Transverse colon (tissue), 4 donors: ENCODE data around the gene RALGAPA1. TPM values are rescaled to one million over a fixed set of nuclear protein-coding genes. Genes with fewer than 3 reads are reported as not detected.
A peak's percentile ranks its signal among the peaks of the same experiment; 100 is the strongest.

Experiments
- DNase-seq: peaks from one replicate; pipeline ENCODE4 v3.0.0-alpha.2; 2019
- H3K27ac ChIP-seq, 4 donors: fragments of 200-600 bp; sonication (generic); 2 replicates each; pipeline ENCODE4 v1.5.1; 2016 to 2018; ENCODE audit warnings: inconsistent platforms in 4 of 4
- H3K27me3 ChIP-seq: fragments of 200-600 bp; sonication (generic); 2 replicates; pipeline ENCODE4 v1.5.1; 2017; ENCODE audit warnings: inconsistent platforms
- H3K36me3 ChIP-seq, 4 donors: fragments of 200-600 bp; sonication (generic); 2 replicates each; pipeline ENCODE4 v1.5.1; 2017 to 2019; ENCODE audit warnings: inconsistent platforms in 4 of 4
- H3K4me1 ChIP-seq, 4 donors: fragments of 200-600 bp; sonication (generic); 2 replicates each; pipeline ENCODE4 v1.5.1; 2017 to 2020; ENCODE audit warnings: inconsistent platforms in 4 of 4
- H3K4me3 ChIP-seq, 4 donors: fragments of 200-600 bp; sonication (generic); 1 replicate in 1 of 4; 2 replicates in 3 of 4; pipeline versions ENCODE4 v1.5.1 to v1.6.1; 2017 to 2019; ENCODE audit warnings: inconsistent platforms in 4 of 4
- H3K9me3 ChIP-seq, 2 donors: fragments of 200-600 bp; sonication (generic); 2 replicates each; pipeline ENCODE4 v1.5.1; 2017 to 2019; ENCODE audit warnings: inconsistent platforms in 2 of 2
- CTCF ChIP-seq, 5 experiments: fragments of 200-600 bp in 3 of 5; fragments of 450-650 bp in 2 of 5; sonication (generic) in 3 of 5; IDR thresholded peaks; 1 replicate in 2 of 5; 2 replicates in 3 of 5; pipeline ENCODE4 v1.5.1; 2016 to 2017; ENCODE audit warnings: antibody characterized with exemption in 5 of 5, inconsistent platforms in 3 of 5, mild to moderate bottlenecking in 2 of 5, moderate library complexity in 1 of 5
- EP300 ChIP-seq: sonication (generic); formaldehyde crosslinking; IDR thresholded peaks from one replicate; pipeline ENCODE4 v1.6.1; 2017; ENCODE audit warnings: antibody characterized with exemption, low read depth
- POLR2A ChIP-seq: fragments of 450-650 bp; IDR thresholded peaks from one replicate; pipeline ENCODE4 v1.6.1; 2016; ENCODE audit warnings: antibody characterized with exemption, mild to moderate bottlenecking, moderate library complexity
- POLR2AphosphoS5 ChIP-seq, 3 donors: sonication (generic); formaldehyde crosslinking; IDR thresholded peaks; one replicate each; pipeline ENCODE4 v1.6.1; 2016; ENCODE audit warnings: antibody characterized with exemption in 3 of 3
- WGBS, 2 donors: methylation state at CpG; one replicate each; pipeline ENCODE4 v1.1.5; 2018; ENCODE audit warnings: low coverage in 1 of 2; 5-methylcytosine and 5-hydroxymethylcytosine counted together
- in situ Hi-C, 4 donors: fragments of 200-750 bp; cut with MboI; loops; one replicate each; pipeline versions ENCODE4 v1.15.0 to v1.15.1; 2017; ENCODE audit warnings: low sequenced_read_pairs in 3 of 4, low pct_ligation_motif_present in 1 of 4, low pct_unique_long_range_greater_than_20kb in 1 of 4
- intact Hi-C: fragments of 100-400 bp; cut with DNase I; formaldehyde crosslinking; loops from one replicate; pipeline ENCODE4 v1.15.1; 2023; ENCODE audit warnings: low total_unique reads
- total RNA-seq, 4 donors: library from RNA; depleted of rRNA; stranded (reverse); fragments of >200 nt; gene quantifications; one replicate each; pipeline ENCODE4 v1.1.0, GENCODE V29; 2016

Gene RALGAPA1
- total RNA-seq, 4 donors from 2014 or later: 84.7 to 122 (median 119) TPM

GRCh38 chr14:35806006-35806907, 2.8 kb downstream of the RALGAPA1 start:
- 33 to 43% methylated on average over 2 of the region's 2 CpGs for WGBS, 2 donors
- TF ChIP-seq EP300 (no peak), POLR2A (no peak), CTCF (IDR thresholded peaks at IDR 0.05) (no peak), POLR2AphosphoS5 (IDR thresholded peaks at IDR 0.05) (no peak)
- in situ Hi-C loops (loop anchor here in 1 of 4 donors (25.0 kb wide), 1 partner anchor 669 kb away; no protein-coding TSS in a partner anchor), intact Hi-C loops (no loop called here)
- DNase-seq: no peak
- H3K4me1 ChIP-seq: peaks cover 9 to 54% (median 36%) of the 10 kb centered on the region in 4 donors
- no peaks in the 10 kb centered on the region for H3K36me3 ChIP-seq
- H3K9me3 ChIP-seq: no peaks in the 10 kb centered on the region
- H3K27ac ChIP-seq: peak overlapping the region; percentile 30 to 97 (median 64)
- no peaks in the 10 kb centered on the region for H3K27me3 ChIP-seq
- H3K4me3 ChIP-seq: peak overlapping the region in 1 of 4 donors; percentile 76

GRCh38 chr14:35797796-35798195, 11.3 kb downstream of the RALGAPA1 start:
- in situ Hi-C loops: no loop called here
- TF ChIP-seq EP300 (no peak), POLR2A (no peak), CTCF (IDR thresholded peaks at IDR 0.05) (no peak), POLR2AphosphoS5 (IDR thresholded peaks at IDR 0.05) (no peak)
- 92 to 95% methylated on average over 4 to 6 of the region's 6 CpGs for WGBS, 2 donors

GRCh38 chr14:35789651-35790050, 19.4 kb downstream of the RALGAPA1 start:
- in situ Hi-C loops: no loop called here
- Histone ChIP-seq H3K4me3 (no peak overlapping the region), H3K27me3 (no peaks in the 10 kb centered on the region), H3K36me3 (no peaks in the 10 kb centered on the region), H3K4me1 (peaks cover 0 to 10% (median 1%) of the 10 kb centered on the region in 4 donors), H3K27ac (no peak overlapping the region), H3K9me3 (no peaks in the 10 kb centered on the region)
- TF ChIP-seq POLR2A (no peak), CTCF (IDR thresholded peaks at IDR 0.05) (no peak), EP300 (no peak), POLR2AphosphoS5 (IDR thresholded peaks at IDR 0.05) (no peak)
- 64 to 85% methylated on average over 2 to 4 of the region's 4 CpGs for WGBS, 2 donors
- DNase-seq: no peak
- intact Hi-C loops: no loop called here

More at GRCh38 chr14:35797796-35798195, 11.3 kb downstream of the RALGAPA1 start:
- H3K4me1 ChIP-seq: peaks cover 4 to 57% (median 19%) of the 10 kb centered on the region in 4 donors
- intact Hi-C loops: no loop called here
- no peak overlapping the region for H3K27ac ChIP-seq
- no peaks in the 10 kb centered on the region for H3K27me3 ChIP-seq
- H3K4me3 ChIP-seq: no peak overlapping the region
- no peak for DNase-seq
- H3K36me3 ChIP-seq: no peaks in the 10 kb centered on the region
- no peaks in the 10 kb centered on the region for H3K9me3 ChIP-seq

GRCh38 chr14:35786856-35787255, 22.2 kb downstream of the RALGAPA1 start:
- WGBS, 2 donors: 83 to 88% methylated on average over 2 of the region's 2 CpGs
- no peaks in the 10 kb centered on the region for H3K4me1 ChIP-seq
- DNase-seq: no peak
- H3K27me3 ChIP-seq: no peaks in the 10 kb centered on the region
- H3K9me3 ChIP-seq: peaks cover 0 to 2% of the 10 kb centered on the region in 2 donors
- H3K4me3 ChIP-seq: no peak overlapping the region
- no peaks in the 10 kb centered on the region for H3K36me3 ChIP-seq
- intact Hi-C loops (no loop called here), in situ Hi-C loops (no loop called here)
- TF ChIP-seq EP300 (no peak), CTCF (IDR thresholded peaks at IDR 0.05) (no peak), POLR2AphosphoS5 (IDR thresholded peaks at IDR 0.05) (no peak), POLR2A (no peak)
- no peak overlapping the region for H3K27ac ChIP-seq
